ENCODE data around the gene S100A13. TPM values are rescaled to one million over a fixed set of nuclear protein-coding genes. Genes with fewer than 3 reads are reported as not detected.

The S100A13 gene
- total and polyA plus RNA-seq, 7 experiments from 2014 or later = 1.4 to 4.0 (median 3.0) TPM

DNA sequence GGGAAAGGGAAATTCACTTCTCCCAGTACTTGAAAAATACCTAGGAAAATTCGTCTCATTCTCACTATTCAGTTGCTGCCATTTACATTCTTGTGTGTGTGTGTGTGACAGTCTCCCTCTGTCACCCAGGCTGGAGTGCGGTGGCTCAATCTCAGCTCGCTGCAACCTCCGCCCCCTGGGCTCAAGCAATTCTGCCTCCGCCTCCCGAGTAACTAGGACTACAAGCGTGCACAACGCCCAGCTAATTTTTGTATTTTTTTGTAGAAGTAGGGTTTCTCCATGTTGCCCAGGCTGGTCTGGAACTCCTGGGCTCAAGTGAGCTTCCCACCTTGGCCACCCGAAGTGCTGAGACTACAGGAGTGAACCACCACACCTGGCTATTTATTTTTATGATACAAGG, 32.4 kb upstream of the S100A13 start:
- Histone ChIP-seq H3K27ac (ENCODE audit: low read depth, low read length) (peak overlapping the region; percentile 90), H3K9me3 (ENCODE audit: control insufficient read depth in 2 of 3, low read length in 3 of 3) (no peaks in the 10 kb centered on the region), H3K4me1 (ENCODE audit: control insufficient read depth in 2 of 2, insufficient read depth in 2 of 2, low read length in 2 of 2) (peaks cover 9 to 13% of the 10 kb centered on the region in 2 donors), H3K4me3 (ENCODE audit: low read length) (peak overlapping the region; percentile 93), H3K36me3 (ENCODE audit: control insufficient read depth in 2 of 3, insufficient read depth in 3 of 3, low read length in 3 of 3) (peaks cover 26 to 47% (median 33%) of the 10 kb centered on the region in 3 experiments), H3K27me3 (ENCODE audit: control insufficient read depth in 2 of 2, insufficient read depth in 2 of 2, low read length in 2 of 2) (no peaks in the 10 kb centered on the region)
- POLR2A ChIA-PET = interaction anchor here (0.6 to 4.2 kb wide), 11 partner anchors 8 to 1749 kb away, joined by 3 to 38 read pairs (median 4); partner anchors contain the start of genes CHTOP, ILF2 and INTS3
- Mint-ChIP-seq H3K27ac (peak overlapping the region; percentile 90 to 98 (median 91)), H3K9me3 (no peaks in the 10 kb centered on the region), H3K4me3 (peak overlapping the region; percentile 91 to 97 (median 94)), H3K27me3 (no peaks in the 10 kb centered on the region), H3K4me1 (peaks cover 8 to 26% (median 14%) of the 10 kb centered on the region in 7 donors), H3K36me3 (peaks cover 10 to 23% (median 15%) of the 10 kb centered on the region in 5 donors)
- intact Hi-C loops (cut with micrococcal nuclease) = loop anchor here in 1 of 2 donors (2.0 to 5.0 kb wide), 2 partner anchors 122 to 561 kb away; partner anchors contain the start of genes S100A6 and UBAP2L
- ATAC-seq = no peak
- CTCF ChIA-PET = no interaction called here
- DNase-seq = no peak

DNA sequence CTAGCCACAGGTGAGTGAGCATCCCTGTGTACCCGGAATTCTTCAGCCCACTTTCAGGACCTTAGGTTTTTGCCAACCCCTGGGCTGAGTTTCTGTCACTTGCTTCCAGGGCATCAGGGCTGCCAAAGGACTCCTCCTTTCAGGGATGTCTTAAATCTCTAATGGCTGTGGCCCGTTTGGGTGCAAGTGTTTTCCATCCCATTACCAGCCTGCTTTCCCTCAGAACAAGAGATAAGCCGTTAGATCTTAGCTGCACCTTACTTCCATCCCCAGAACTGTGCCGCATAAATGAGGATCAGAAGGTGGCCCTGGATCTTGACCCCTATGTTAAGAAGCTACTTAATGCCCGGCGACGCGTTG, 31.9 kb upstream of the S100A13 start:
- no peak for ATAC-seq
- no peaks in the 10 kb centered on the region for H3K9me3 Mint-ChIP-seq
- peaks cover 21 to 42% (median 28%) of the 10 kb centered on the region in 3 experiments for H3K36me3 ChIP-seq (ENCODE audit: control insufficient read depth in 2 of 3, insufficient read depth in 3 of 3, low read length in 3 of 3)
- peak overlapping the region; percentile 93 for H3K4me3 ChIP-seq (ENCODE audit: low read length)
- peaks cover 8 to 26% (median 14%) of the 10 kb centered on the region in 7 donors for H3K4me1 Mint-ChIP-seq
- H3K4me1 ChIP-seq (ENCODE audit: control insufficient read depth in 2 of 2, insufficient read depth in 2 of 2, low read length in 2 of 2) = peaks cover 9 to 13% of the 10 kb centered on the region in 2 donors
- intact Hi-C loops (cut with micrococcal nuclease) = loop anchor here in 1 of 2 donors (2.0 to 5.0 kb wide), 2 partner anchors 122 to 562 kb away; partner anchors contain the start of genes S100A6 and UBAP2L
- no peaks in the 10 kb centered on the region for H3K27me3 ChIP-seq (ENCODE audit: control insufficient read depth in 2 of 2, insufficient read depth in 2 of 2, low read length in 2 of 2)
- peak overlapping the region; percentile 91 to 97 (median 94) for H3K4me3 Mint-ChIP-seq
- H3K27ac Mint-ChIP-seq = peak overlapping the region; percentile 90 to 98 (median 91)
- H3K9me3 ChIP-seq (ENCODE audit: control insufficient read depth in 2 of 3, low read length in 3 of 3) = no peaks in the 10 kb centered on the region
- no peaks in the 10 kb centered on the region for H3K27me3 Mint-ChIP-seq
- POLR2A ChIA-PET = interaction anchor here (0.8 to 4.2 kb wide), 12 partner anchors 8 to 308 kb away, joined by 3 to 38 read pairs (median 6); partner anchors contain the start of genes CHTOP, ILF2 and INTS3
- no peak for DNase-seq
- peaks cover 10 to 20% (median 13%) of the 10 kb centered on the region in 5 donors for H3K36me3 Mint-ChIP-seq
- peak overlapping the region; percentile 90 for H3K27ac ChIP-seq (ENCODE audit: low read depth, low read length)
- CTCF ChIA-PET = interaction anchor here (0.5 to 0.8 kb wide), 2 partner anchors 13 to 26 kb away, joined by 3 to 4 read pairs; no protein-coding TSS in a partner anchor

DNA sequence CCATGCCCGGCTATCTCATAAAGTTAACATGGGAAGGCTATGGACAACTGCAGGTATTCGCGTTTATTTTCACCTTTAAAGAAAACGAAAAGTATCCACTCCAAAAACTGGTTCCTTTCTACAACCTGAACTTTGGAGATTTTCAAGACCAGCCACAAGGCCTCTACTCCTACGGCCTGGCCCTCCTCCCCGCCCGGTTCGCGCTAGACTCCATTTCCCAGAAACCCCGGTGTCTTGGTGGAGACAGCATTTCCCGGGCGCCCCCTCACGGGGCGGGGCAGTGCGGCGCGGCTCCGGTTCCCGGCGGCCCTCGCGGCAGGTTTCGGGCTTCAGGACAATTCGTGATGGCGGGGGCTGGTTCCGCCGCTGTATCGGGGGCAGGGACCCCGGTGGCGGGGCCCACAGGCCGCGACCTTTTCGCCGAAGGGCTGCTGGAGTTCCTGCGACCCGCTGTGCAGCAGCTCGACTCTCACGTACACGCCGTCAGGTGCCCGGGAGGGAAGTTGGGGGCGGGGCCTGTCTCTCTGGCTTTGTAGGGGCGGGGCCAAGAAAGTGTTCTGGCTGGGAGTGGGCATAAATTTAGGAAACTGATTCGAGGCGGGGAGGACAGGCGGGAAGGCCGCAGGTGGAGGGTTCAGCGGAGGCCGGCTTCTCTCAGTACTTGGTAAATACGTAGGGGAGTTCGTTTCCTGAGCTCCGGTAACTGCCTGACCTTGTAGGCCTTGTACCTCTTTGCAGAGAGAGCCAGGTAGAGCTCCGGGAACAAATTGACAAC, 31.3 kb upstream of the S100A13 start, which contains the start of gene SNAPIN:
SNAPIN (plus strand) TSS at position 304 of the 775 bp plus-strand sequence; CDS start at position 345, 41 bp downstream.
- ChIA-PET POLR2A (interaction anchor here (0.6 to 4.2 kb wide), 10 partner anchors 9 to 308 kb away, joined by 3 to 38 read pairs (median 6); partner anchors contain the start of genes CHTOP, ILF2 and INTS3), CTCF (interaction anchor here (0.5 to 0.8 kb wide), 2 partner anchors 14 to 25 kb away, joined by 3 to 4 read pairs; no protein-coding TSS in a partner anchor)
- no peaks in the 10 kb centered on the region for H3K9me3 Mint-ChIP-seq
- H3K27me3 Mint-ChIP-seq = no peaks in the 10 kb centered on the region
- intact Hi-C loops (cut with micrococcal nuclease) = loop anchor here (1.0 to 5.0 kb wide), 10 partner anchors 13 to 562 kb away; partner anchors contain the start of genes RPS27 (in 2 of the 2), CHTOP (in 1 of the 2), S100A6 (in 1 of the 2) and UBAP2L (in 1 of the 2)
- peak; percentile 98 for ATAC-seq
- H3K4me3 Mint-ChIP-seq = peak within 1 kb of the TSS; percentile 91 to 97 (median 94)
- no peaks in the 10 kb centered on the region for H3K27me3 ChIP-seq (ENCODE audit: control insufficient read depth in 2 of 2, insufficient read depth in 2 of 2, low read length in 2 of 2)
- H3K4me3 ChIP-seq (ENCODE audit: low read length) = peak within 1 kb of the TSS; percentile 93
- H3K4me1 ChIP-seq (ENCODE audit: control insufficient read depth in 2 of 2, insufficient read depth in 2 of 2, low read length in 2 of 2) = peaks cover 9 to 13% of the 10 kb centered on the region in 2 donors
- peak within 1 kb of the TSS; percentile 90 to 98 (median 91) for H3K27ac Mint-ChIP-seq
- H3K27ac ChIP-seq (ENCODE audit: low read depth, low read length) = peak within 1 kb of the TSS; percentile 90
- peaks cover 8 to 26% (median 14%) of the 10 kb centered on the region in 7 donors for H3K4me1 Mint-ChIP-seq
- no peaks in the 10 kb centered on the region for H3K9me3 ChIP-seq (ENCODE audit: control insufficient read depth in 2 of 3, low read length in 3 of 3)
- peak; percentile 81 to 94 (median 88) for DNase-seq
- H3K36me3 Mint-ChIP-seq = peaks cover 8 to 16% (median 12%) of the 10 kb centered on the region in 5 donors
- peaks cover 17 to 36% (median 23%) of the 10 kb centered on the region in 3 experiments for H3K36me3 ChIP-seq (ENCODE audit: control insufficient read depth in 2 of 3, insufficient read depth in 3 of 3, low read length in 3 of 3)

DNA sequence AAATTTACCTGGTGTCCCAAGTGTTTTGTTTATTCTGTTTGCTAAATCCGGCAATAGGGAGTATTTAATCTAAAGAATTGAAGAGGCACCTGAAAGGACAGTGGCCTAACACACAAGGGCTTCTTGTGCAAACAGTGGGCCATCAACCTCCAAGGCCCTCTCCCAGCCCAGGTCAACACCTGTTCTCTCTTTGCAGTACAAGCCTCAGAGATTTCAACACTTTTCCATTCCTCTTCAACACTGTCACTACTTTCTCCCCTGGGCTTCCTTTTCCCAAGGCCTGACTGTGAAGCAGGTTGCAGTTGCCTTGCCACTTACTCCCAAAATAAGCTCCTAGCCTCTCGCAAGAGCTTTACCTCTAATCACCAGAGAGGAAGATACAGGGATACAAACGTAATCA, 28.0 kb upstream of the S100A13 start:
- Mint-ChIP-seq H3K9me3 (no peaks in the 10 kb centered on the region), H3K4me3 (peak overlapping the region in 1 of 10 donors; percentile 23), H3K27ac (peak overlapping the region in 1 of 9 donors; percentile 20), H3K4me1 (peaks cover 8 to 21% (median 18%) of the 10 kb centered on the region in 7 donors), H3K27me3 (no peaks in the 10 kb centered on the region), H3K36me3 (peaks cover 0 to 4% (median 0%) of the 10 kb centered on the region in 5 donors)
- Histone ChIP-seq H3K27me3 (ENCODE audit: control insufficient read depth in 2 of 2, insufficient read depth in 2 of 2, low read length in 2 of 2) (no peaks in the 10 kb centered on the region), H3K4me3 (ENCODE audit: low read length) (no peak overlapping the region), H3K27ac (ENCODE audit: low read depth, low read length) (no peak overlapping the region), H3K4me1 (ENCODE audit: control insufficient read depth in 2 of 2, insufficient read depth in 2 of 2, low read length in 2 of 2) (peaks cover 9 to 13% of the 10 kb centered on the region in 2 donors), H3K36me3 (ENCODE audit: control insufficient read depth in 2 of 3, insufficient read depth in 3 of 3, low read length in 3 of 3) (peaks cover 0 to 7% (median 0%) of the 10 kb centered on the region in 3 experiments), H3K9me3 (ENCODE audit: control insufficient read depth in 2 of 3, low read length in 3 of 3) (no peaks in the 10 kb centered on the region)
- intact Hi-C loops (cut with micrococcal nuclease) = loop anchor here in 1 of 2 donors (5.0 kb wide), 1 partner anchor 118 kb away; the partner anchor contains the start of gene S100A6
- CTCF ChIA-PET = interaction anchor here (0.7 kb wide), 1 partner anchor 10 kb away, joined by 4 read pairs; no protein-coding TSS in a partner anchor
- ATAC-seq (no peak), DNase-seq (no peak)
- POLR2A ChIA-PET = interaction anchor here (1.5 to 2.2 kb wide), 2 partner anchors 11 to 21 kb away, joined by 3 to 9 read pairs; partner anchors contain the start of gene CHTOP

DNA sequence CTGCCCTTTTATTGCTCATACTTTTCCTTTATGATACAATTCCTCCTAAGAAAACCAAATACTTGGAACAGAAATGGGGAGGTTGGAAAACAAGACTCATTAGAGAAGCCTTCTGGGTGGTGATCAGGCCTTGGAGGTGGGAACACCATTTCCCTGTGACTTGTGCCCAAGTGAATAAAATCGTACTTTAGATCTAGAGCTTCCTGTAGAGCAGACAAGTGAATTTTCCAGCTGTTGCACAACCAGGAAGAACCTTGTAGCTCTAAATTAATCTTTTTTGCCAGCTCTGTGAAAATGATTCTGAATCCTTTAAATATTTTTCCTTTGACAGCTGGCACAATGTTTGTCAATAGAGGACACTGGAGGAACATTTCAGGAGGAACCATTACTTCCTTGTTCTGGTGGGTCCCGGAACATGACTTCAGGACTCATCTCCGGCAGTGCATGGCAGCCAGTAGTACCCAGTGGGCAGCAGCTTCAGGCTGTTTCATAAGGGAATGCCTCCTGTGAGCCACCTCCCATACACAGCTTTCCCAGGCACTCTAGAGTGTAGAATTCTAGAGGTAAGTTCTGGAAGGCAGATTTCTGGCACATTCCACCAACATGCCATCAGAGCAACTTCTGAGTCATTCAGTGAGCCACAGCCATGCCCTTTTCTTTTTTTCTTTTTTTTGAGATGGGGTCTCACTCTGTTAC, 25.6 kb upstream of the S100A13 start:
- Histone ChIP-seq H3K27ac (ENCODE audit: low read depth, low read length) (no peak overlapping the region), H3K27me3 (ENCODE audit: control insufficient read depth in 2 of 2, insufficient read depth in 2 of 2, low read length in 2 of 2) (no peaks in the 10 kb centered on the region), H3K4me1 (ENCODE audit: control insufficient read depth in 2 of 2, insufficient read depth in 2 of 2, low read length in 2 of 2) (peaks cover 7 to 20% of the 10 kb centered on the region in 2 donors), H3K4me3 (ENCODE audit: low read length) (no peak overlapping the region), H3K9me3 (ENCODE audit: control insufficient read depth in 2 of 3, low read length in 3 of 3) (no peaks in the 10 kb centered on the region), H3K36me3 (ENCODE audit: control insufficient read depth in 2 of 3, insufficient read depth in 3 of 3, low read length in 3 of 3) (no peaks in the 10 kb centered on the region)
- Mint-ChIP-seq H3K4me1 (peaks cover 9 to 26% (median 23%) of the 10 kb centered on the region in 7 donors), H3K4me3 (no peak overlapping the region), H3K36me3 (no peaks in the 10 kb centered on the region), H3K27me3 (no peaks in the 10 kb centered on the region), H3K27ac (peak overlapping the region in 1 of 9 donors; percentile 7), H3K9me3 (peaks cover 0 to under 1% (median 0%) of the 10 kb centered on the region in 11 donors)
- DNase-seq = no peak
- POLR2A ChIA-PET = interaction anchor here (0.6 to 11.0 kb wide), 5 partner anchors 9 to 291 kb away, joined by 3 to 99 read pairs (median 3); partner anchors contain the start of gene CHTOP
- peak; percentile 44 for ATAC-seq
- CTCF ChIA-PET = interaction anchor here (0.7 to 1.2 kb wide), 3 partner anchors 10 to 133 kb away, joined by 3 to 4 read pairs (median 3); no protein-coding TSS in a partner anchor
- intact Hi-C loops (cut with micrococcal nuclease) = no loop called here
